Measurements from ENCODE around the gene RPS2. TPM values are rescaled to one million over a fixed set of nuclear protein-coding genes. Genes with fewer than 3 reads are reported as not detected.
"Not testable (repeated sequence)": the region's sequence is repeated elsewhere in the genome, so short reads cannot be mapped to it uniquely, and the experiment has no call there.

The RPS2 gene
- total RNA-seq, 2 experiments from 2014 or later = 5,572 to 5,598 TPM

- ChIA-PET POLR2A (no interaction called here), CTCF (no interaction called here)
- ATAC-seq = no peak
- intact Hi-C loops (cut with micrococcal nuclease) = no loop called here
- Mint-ChIP-seq H3K36me3 (ENCODE audit: low read depth) (no peaks in the 10 kb centered on the region), H3K27ac (no peak overlapping the region), H3K4me1 (ENCODE audit: low read depth) (peaks cover 2% of the 10 kb centered on the region), H3K4me3 (no peak overlapping the region), H3K9me3 (no peaks in the 10 kb centered on the region), H3K27me3 (peaks cover 14% of the 10 kb centered on the region)
- TF ChIP-seq, protein P1, sequence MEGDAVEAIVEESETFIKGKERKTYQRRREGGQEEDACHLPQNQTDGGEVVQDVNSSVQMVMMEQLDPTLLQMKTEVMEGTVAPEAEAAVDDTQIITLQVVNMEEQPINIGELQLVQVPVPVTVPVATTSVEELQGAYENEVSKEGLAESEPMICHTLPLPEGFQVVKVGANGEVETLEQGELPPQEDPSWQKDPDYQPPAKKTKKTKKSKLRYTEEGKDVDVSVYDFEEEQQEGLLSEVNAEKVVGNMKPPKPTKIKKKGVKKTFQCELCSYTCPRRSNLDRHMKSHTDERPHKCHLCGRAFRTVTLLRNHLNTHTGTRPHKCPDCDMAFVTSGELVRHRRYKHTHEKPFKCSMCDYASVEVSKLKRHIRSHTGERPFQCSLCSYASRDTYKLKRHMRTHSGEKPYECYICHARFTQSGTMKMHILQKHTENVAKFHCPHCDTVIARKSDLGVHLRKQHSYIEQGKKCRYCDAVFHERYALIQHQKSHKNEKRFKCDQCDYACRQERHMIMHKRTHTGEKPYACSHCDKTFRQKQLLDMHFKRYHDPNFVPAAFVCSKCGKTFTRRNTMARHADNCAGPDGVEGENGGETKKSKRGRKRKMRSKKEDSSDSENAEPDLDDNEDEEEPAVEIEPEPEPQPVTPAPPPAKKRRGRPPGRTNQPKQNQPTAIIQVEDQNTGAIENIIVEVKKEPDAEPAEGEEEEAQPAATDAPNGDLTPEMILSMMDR (IDR thresholded peaks at IDR 0.05) = no peak
- no peak for DNase-seq
These were observed 38.4 kb downstream of the RPS2 start for GRCh38 chr16:1926271-1926670.

DNA sequence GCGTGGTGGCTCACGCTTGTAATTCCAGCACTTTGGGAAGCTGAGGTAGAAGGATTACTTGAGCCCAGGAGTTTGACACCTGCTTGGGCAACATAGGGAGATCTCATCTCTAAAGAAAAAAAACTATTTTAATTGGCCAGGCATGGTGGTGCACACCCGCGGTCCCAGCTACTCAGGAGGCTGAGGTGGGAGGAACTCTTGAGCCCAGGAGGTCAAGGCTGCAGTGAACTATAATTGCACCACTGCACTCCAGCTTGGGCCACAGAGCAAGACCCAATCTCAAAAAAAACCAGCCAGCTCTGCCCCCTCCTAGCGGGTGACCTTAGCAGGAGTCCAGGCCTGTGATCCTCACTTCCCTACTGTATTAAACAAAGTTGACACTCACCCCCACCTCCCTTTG, 40.5 kb downstream of the RPS2 start:
- Mint-ChIP-seq H3K27ac (no peak overlapping the region), H3K36me3 (ENCODE audit: low read depth) (no peaks in the 10 kb centered on the region), H3K9me3 (no peaks in the 10 kb centered on the region), H3K27me3 (peaks cover 26% of the 10 kb centered on the region), H3K4me1 (ENCODE audit: low read depth) (peaks cover 1% of the 10 kb centered on the region), H3K4me3 (no peak overlapping the region)
- intact Hi-C loops (cut with micrococcal nuclease) = no loop called here
- CTCF ChIA-PET = interaction anchor here (0.8 to 1.4 kb wide), 4 partner anchors 45 to 60 kb away, joined by 3 to 6 read pairs (median 3); no protein-coding TSS in a partner anchor
- TF ChIP-seq, protein P1 (IDR thresholded peaks at IDR 0.05) = no peak
- DNase-seq (no peak), ATAC-seq (no peak)
- POLR2A ChIA-PET = no interaction called here

DNA sequence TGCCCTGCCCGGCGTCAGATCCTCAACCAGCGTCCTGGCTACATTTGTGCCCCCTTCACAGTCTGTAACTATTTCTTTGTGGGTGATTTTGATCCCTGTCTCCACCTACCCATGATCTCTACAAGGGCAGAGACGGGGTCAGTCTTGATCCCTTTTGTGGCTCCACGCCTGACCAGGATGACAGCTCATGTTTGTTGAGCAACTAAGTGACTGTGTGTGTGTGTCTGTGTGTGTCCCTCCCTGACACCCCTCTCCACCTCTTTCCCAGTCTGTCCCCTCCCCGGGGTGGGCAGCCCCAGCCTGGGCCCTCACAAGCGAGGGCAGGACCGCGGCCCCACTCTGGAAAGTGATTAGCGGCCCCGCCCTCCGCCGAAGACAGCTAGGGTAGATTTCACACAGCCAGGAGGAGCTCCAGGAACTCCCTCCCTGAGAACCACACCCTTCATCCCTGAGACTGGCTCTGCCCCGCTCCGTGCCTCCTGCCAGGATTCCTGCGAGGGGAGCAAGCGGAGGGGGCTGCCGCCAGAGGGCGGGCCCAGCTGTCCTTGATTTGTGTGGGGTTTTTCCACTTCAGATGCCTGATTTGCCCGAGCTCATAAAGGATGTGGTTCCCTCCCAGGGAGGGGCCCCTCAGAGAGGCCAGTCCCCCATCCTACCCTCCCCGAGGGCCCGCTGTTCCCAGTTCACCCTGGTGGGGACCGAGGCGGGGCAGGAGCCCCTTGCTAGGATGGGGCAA, 41.2 kb downstream of the RPS2 start:
- Mint-ChIP-seq H3K4me1 (ENCODE audit: low read depth) (no peaks in the 10 kb centered on the region), H3K27me3 (peaks cover 31% of the 10 kb centered on the region), H3K36me3 (ENCODE audit: low read depth) (no peaks in the 10 kb centered on the region), H3K27ac (no peak overlapping the region), H3K4me3 (no peak overlapping the region), H3K9me3 (no peaks in the 10 kb centered on the region)
- DNase-seq (peak; percentile 43), ATAC-seq (peak; percentile 43)
- intact Hi-C loops (cut with micrococcal nuclease) = no loop called here
- TF ChIP-seq, protein P1 (IDR thresholded peaks at IDR 0.05) = peak; percentile 49
- POLR2A ChIA-PET = no interaction called here
- CTCF ChIA-PET = interaction anchor here (0.6 to 1.4 kb wide), 5 partner anchors 44 to 110 kb away, joined by 3 to 6 read pairs (median 3); no protein-coding TSS in a partner anchor

- TF ChIP-seq, protein P1 (IDR thresholded peaks at IDR 0.05) = no peak
- peaks cover 32% of the 10 kb centered on the region for H3K27me3 Mint-ChIP-seq
- DNase-seq (no peak), ATAC-seq (no peak)
- no peaks in the 10 kb centered on the region for H3K4me1 Mint-ChIP-seq (ENCODE audit: low read depth)
- POLR2A ChIA-PET = no interaction called here
- H3K9me3 Mint-ChIP-seq = no peaks in the 10 kb centered on the region
- no peak overlapping the region for H3K4me3 Mint-ChIP-seq
- H3K27ac Mint-ChIP-seq = no peak overlapping the region
- CTCF ChIA-PET = no interaction called here
- H3K36me3 Mint-ChIP-seq (ENCODE audit: low read depth) = no peaks in the 10 kb centered on the region
- intact Hi-C loops (cut with micrococcal nuclease) = no loop called here
These were observed 42.3 kb downstream of the RPS2 start for GRCh38 chr16:1922357-1922756.

DNA sequence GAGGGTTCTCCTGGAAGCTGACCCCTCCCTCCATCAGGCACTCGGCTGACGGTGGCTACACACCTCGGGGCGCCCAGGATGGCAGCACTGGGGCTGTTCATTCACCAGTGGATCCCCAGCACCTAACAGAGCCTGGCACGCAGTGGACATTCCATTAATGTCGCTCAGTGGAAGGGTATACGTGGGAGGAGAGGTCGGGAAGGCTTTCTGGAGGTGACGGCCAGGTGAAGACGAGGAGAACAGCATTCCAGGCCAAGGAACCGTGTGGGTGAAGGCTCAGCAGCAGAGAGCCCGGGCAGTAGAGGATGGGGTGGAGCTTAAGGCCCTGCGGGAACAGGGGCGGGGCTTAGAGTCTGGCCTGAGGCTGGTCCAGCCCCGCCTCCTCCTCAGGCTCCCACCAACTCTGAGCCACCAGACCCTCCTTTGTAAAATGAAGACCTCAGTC, 43.9 kb downstream of the RPS2 start:
- Mint-ChIP-seq H3K36me3 (ENCODE audit: low read depth) (no peaks in the 10 kb centered on the region), H3K9me3 (no peaks in the 10 kb centered on the region), H3K4me3 (no peak overlapping the region), H3K4me1 (ENCODE audit: low read depth) (no peaks in the 10 kb centered on the region), H3K27ac (no peak overlapping the region), H3K27me3 (peaks cover 45% of the 10 kb centered on the region)
- ChIA-PET CTCF (interaction anchor here (2.5 kb wide), 1 partner anchor 8 kb away, joined by 10 read pairs; no protein-coding TSS in a partner anchor), POLR2A (interaction anchor here (1.0 kb wide), 1 partner anchor 40 kb away, joined by 3 read pairs; no protein-coding TSS in a partner anchor)
- ATAC-seq (peak; percentile 84), DNase-seq (peak; percentile 60)
- TF ChIP-seq, protein P1 (IDR thresholded peaks at IDR 0.05) = no peak
- intact Hi-C loops (cut with micrococcal nuclease) = no loop called here

DNA sequence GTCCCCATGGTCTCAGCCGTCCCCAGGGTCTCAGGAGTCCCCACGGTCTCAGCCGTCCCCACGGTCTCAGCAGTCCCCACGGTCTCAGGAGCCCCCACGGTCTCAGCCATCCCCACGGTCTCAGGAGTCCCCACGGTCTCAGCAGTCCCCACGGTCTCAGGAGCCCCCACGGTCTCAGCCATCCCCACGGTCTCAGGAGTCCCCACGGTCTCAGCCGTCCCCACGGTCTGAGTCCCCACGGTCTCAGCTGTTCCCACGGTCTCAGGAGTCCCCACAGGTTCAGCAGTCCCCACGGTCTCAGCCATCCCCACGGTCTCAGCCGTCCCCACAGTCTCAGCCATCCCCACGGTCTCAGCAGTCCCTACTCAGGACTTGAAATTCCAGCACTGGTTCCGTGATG, 44.5 kb downstream of the RPS2 start:
- ATAC-seq; POLR2A ChIA-PET; H3K4me3 Mint-ChIP-seq; intact Hi-C loops (cut with micrococcal nuclease); DNase-seq; H3K9me3 Mint-ChIP-seq; H3K36me3 Mint-ChIP-seq (ENCODE audit: low read depth); H3K27ac Mint-ChIP-seq; H3K4me1 Mint-ChIP-seq (ENCODE audit: low read depth): not testable (repeated sequence)
- CTCF ChIA-PET = interaction anchor here (2.5 kb wide), 1 partner anchor 9 kb away, joined by 10 read pairs; no protein-coding TSS in a partner anchor
- peaks cover 50% of the 10 kb centered on the region for H3K27me3 Mint-ChIP-seq

Data from activated CD8-positive, alpha-beta T cell treated with anti-CD3 and anti-CD28 coated beads for 36 hours (primary cell).